Endothelial cell (in vitro differentiated cells): ENCODE results near the gene DHFR2. TPM values are rescaled to one million over a fixed set of nuclear protein-coding genes. Genes with fewer than 3 reads are reported as not detected.
"Not testable (repeated sequence)": the region's sequence is repeated elsewhere in the genome, so short reads cannot be mapped to it uniquely, and the experiment has no call there.

Experiments used
- DNase-seq: peaks from one replicate; pipeline ENCODE4 v3.0.0; 2021; ENCODE audit warnings: low spot score
- H3K27ac Mint-ChIP-seq: one replicate; pipeline ENCODE4 v1.8.0; 2021; ENCODE audit warnings: mixed read lengths, inconsistent platforms; ENCODE audit not compliant: unreplicated experiment
- H3K27me3 Mint-ChIP-seq: one replicate; pipeline ENCODE4 v1.8.0; 2021; ENCODE audit warnings: mild to moderate bottlenecking, moderate library complexity, mixed read lengths, inconsistent platforms; ENCODE audit not compliant: unreplicated experiment
- H3K36me3 Mint-ChIP-seq: one replicate; pipeline ENCODE4 v1.8.0; 2021; ENCODE audit warnings: mild to moderate bottlenecking, low read depth, mixed read lengths, inconsistent platforms; ENCODE audit not compliant: unreplicated experiment
- H3K4me1 Mint-ChIP-seq: one replicate; pipeline ENCODE4 v1.8.0; 2021; ENCODE audit warnings: mild to moderate bottlenecking, mixed read lengths, inconsistent platforms; ENCODE audit not compliant: unreplicated experiment
- H3K4me3 Mint-ChIP-seq: one replicate; pipeline ENCODE4 v1.8.0; 2021; ENCODE audit warnings: mild to moderate bottlenecking, mixed read lengths, inconsistent platforms; ENCODE audit not compliant: unreplicated experiment
- H3K9me3 Mint-ChIP-seq: one replicate; pipeline ENCODE4 v1.8.0; 2021; ENCODE audit warnings: mixed read lengths, inconsistent platforms; ENCODE audit not compliant: unreplicated experiment
- CTCF ChIP-seq: fragments of 200-600 bp; sonication (generic); IDR thresholded peaks from one replicate; pipeline ENCODE4 v1.5.0; 2021; ENCODE audit warnings: antibody characterized with exemption; ENCODE audit not compliant: unreplicated experiment
- total RNA-seq: library from RNA; stranded (reverse); fragmentation: NEBNext Ultra II Directional; extraction: Animal tissue kit (Norgen Biotek cat#: 25700); gene quantifications from one replicate; pipeline ENCODE4 v1.2.1, GENCODE V29; 2021; ENCODE audit not compliant: unreplicated experiment

The DHFR2 gene
- total RNA-seq, 1 donor from 2014 or later, result 1.9 TPM

- no peak for TF ChIP-seq CTCF
- Mint-ChIP-seq H3K27me3 (peaks cover 4% of the 10 kb centered on the region), H3K36me3 (peaks cover 3% of the 10 kb centered on the region), H3K27ac (no peak overlapping the region), H3K9me3 (no peaks in the 10 kb centered on the region), H3K4me3 (no peak overlapping the region), H3K4me1 (peaks cover 7% of the 10 kb centered on the region)
- DNase-seq, result no peak
These were observed 26.4 kb upstream of the DHFR2 start for GRCh38 chr3:94089126-94089525.

DNA sequence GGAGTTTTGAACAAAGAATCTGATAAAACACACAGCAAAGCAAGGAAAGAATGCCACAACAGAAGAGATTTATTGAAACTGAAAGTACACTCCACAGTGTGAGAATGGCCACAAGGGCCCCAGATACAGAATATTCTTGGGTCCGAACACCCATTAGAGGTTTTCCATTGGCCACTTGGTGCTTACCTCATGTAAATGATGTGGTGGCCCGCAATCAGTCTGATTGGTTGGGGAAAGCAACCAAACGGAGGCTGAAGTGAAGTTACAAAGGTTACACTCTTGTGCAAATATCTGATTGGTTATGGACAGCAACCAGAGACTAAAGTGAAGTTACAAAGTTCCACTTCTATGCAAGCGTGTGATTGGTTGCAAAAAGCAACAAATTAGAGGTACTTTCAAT, 20.5 kb upstream of the DHFR2 start:
- H3K27ac Mint-ChIP-seq, result no peak overlapping the region
- H3K4me3 Mint-ChIP-seq, result no peak overlapping the region
- peaks cover 2% of the 10 kb centered on the region for H3K27me3 Mint-ChIP-seq
- no peak for TF ChIP-seq CTCF
- peaks cover 3% of the 10 kb centered on the region for H3K36me3 Mint-ChIP-seq
- no peak for DNase-seq
- no peaks in the 10 kb centered on the region for H3K4me1 Mint-ChIP-seq
- no peaks in the 10 kb centered on the region for H3K9me3 Mint-ChIP-seq

GRCh38 chr3:94082391-94082937, 19.7 kb upstream of the DHFR2 start:
- Mint-ChIP-seq H3K36me3 (no peaks in the 10 kb centered on the region), H3K27me3 (peaks cover 2% of the 10 kb centered on the region), H3K4me1 (no peaks in the 10 kb centered on the region), H3K27ac (no peak overlapping the region), H3K4me3 (no peak overlapping the region), H3K9me3 (no peaks in the 10 kb centered on the region)
- DNase-seq, result no peak
- TF ChIP-seq CTCF, result no peak

DNA sequence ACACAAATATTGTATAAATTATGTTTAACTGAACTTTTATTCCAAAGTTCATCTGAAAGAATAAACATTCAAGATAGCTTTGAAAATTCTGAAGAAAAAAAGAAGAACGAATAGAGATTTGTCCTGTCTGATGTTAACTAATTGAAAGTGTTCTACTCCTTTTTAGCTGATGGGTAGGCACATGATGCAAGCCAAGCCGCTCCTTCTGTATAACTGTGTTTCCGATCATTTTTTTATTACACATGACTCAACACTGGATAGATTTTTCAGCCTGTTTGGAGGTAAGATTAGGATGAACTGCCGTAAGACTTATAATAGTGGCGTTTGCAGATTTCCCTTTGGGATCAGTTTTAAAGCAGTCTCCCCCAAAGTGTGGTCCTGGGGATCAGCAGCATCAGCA, 19.2 kb upstream of the DHFR2 start:
- no peak for TF ChIP-seq CTCF
- no peak overlapping the region for H3K4me3 Mint-ChIP-seq
- no peaks in the 10 kb centered on the region for H3K36me3 Mint-ChIP-seq
- no peak for DNase-seq
- H3K27me3 Mint-ChIP-seq, result peaks cover 2% of the 10 kb centered on the region
- H3K27ac Mint-ChIP-seq, result no peak overlapping the region
- H3K4me1 Mint-ChIP-seq, result no peaks in the 10 kb centered on the region
- H3K9me3 Mint-ChIP-seq, result no peaks in the 10 kb centered on the region

GRCh38 chr3:94080552-94080951, 17.8 kb upstream of the DHFR2 start:
- H3K4me1 Mint-ChIP-seq, H3K4me3 Mint-ChIP-seq, H3K9me3 Mint-ChIP-seq, H3K27me3 Mint-ChIP-seq, H3K27ac Mint-ChIP-seq, H3K36me3 Mint-ChIP-seq, DNase-seq: not testable (repeated sequence)
